Liver (tissue), 9 donors: ENCODE measurements around the gene ZMYND10. TPM values are rescaled to one million over a fixed set of nuclear protein-coding genes. Genes with fewer than 3 reads are reported as not detected.

Experiments
- DNase-seq: peaks from one replicate; pipeline ENCODE4 v3.0.0-alpha.2; 2017; ENCODE audit warnings: low spot score
- H3K27ac ChIP-seq, 2 donors: one replicate each; pipeline ENCODE4 v1.7.0; 2013; ENCODE audit warnings: inconsistent platforms in 2 of 2, low read length in 2 of 2, control low read depth in 1 of 2, low read depth in 1 of 2, mild to moderate bottlenecking in 1 of 2
- H3K27me3 ChIP-seq, 4 donors: one replicate each; pipeline versions ENCODE4 v1.6.1 to v1.7.0; 2013; ENCODE audit warnings: low read length in 3 of 4, inconsistent platforms in 1 of 4, mild to moderate bottlenecking in 1 of 4, moderate library complexity in 1 of 4; ENCODE audit not compliant: control insufficient read depth in 4 of 4, insufficient read depth in 4 of 4
- H3K36me3 ChIP-seq, 4 donors: one replicate each; pipeline versions ENCODE4 v1.6.1 to v1.7.0; 2013; ENCODE audit warnings: low read length in 3 of 4, mild to moderate bottlenecking in 3 of 4, low read depth in 1 of 4, moderate library complexity in 1 of 4; ENCODE audit not compliant: control insufficient read depth in 4 of 4, insufficient read depth in 3 of 4
- H3K4me1 ChIP-seq, 4 donors: one replicate each; pipeline versions ENCODE4 v1.6.1 to v1.7.0; 2013; ENCODE audit warnings: low read length in 3 of 4, mild to moderate bottlenecking in 3 of 4, moderate library complexity in 1 of 4; ENCODE audit not compliant: control insufficient read depth in 4 of 4, insufficient read depth in 4 of 4
- H3K4me3 ChIP-seq, 3 donors: one replicate each; pipeline versions ENCODE4 v1.6.1 to v1.7.0; 2013; ENCODE audit warnings: low read length in 3 of 3, control low read depth in 1 of 3, low read depth in 1 of 3, mild to moderate bottlenecking in 1 of 3
- H3K9ac ChIP-seq, 2 donors: one replicate each; pipeline ENCODE4 v1.7.0; 2013; ENCODE audit warnings: low read length in 2 of 2, mild to moderate bottlenecking in 2 of 2, moderate library complexity in 2 of 2, control low read depth in 1 of 2, low read depth in 1 of 2
- H3K9me3 ChIP-seq, 4 donors: one replicate each; pipeline versions ENCODE4 v1.6.1 to v1.7.0; 2013; ENCODE audit warnings: low read length in 3 of 4; ENCODE audit not compliant: control insufficient read depth in 4 of 4
- FOXA1 ChIP-seq: IDR thresholded peaks from 2 replicates; pipeline ENCODE4 v1.6.1; 2016; ENCODE audit warnings: antibody characterized with exemption
- HNF4A ChIP-seq, 2 donors: conservative IDR thresholded peaks; 2 replicates each; pipeline ENCODE4 v1.6.1; 2016; ENCODE audit warnings: antibody characterized with exemption in 2 of 2, mild to moderate bottlenecking in 2 of 2
- HNF4G ChIP-seq: IDR thresholded peaks from 2 replicates; pipeline ENCODE4 v1.6.1; 2016; ENCODE audit warnings: antibody characterized with exemption
- NR2F2 ChIP-seq: IDR thresholded peaks from 2 replicates; pipeline ENCODE4 v1.6.1; 2016; ENCODE audit warnings: antibody characterized with exemption
- RAD21 ChIP-seq, 2 donors: IDR thresholded peaks; 2 replicates each; pipeline ENCODE4 v1.6.1; 2016; ENCODE audit warnings: antibody characterized with exemption in 2 of 2, mild to moderate bottlenecking in 2 of 2
- SP1 ChIP-seq: IDR thresholded peaks from 2 replicates; pipeline ENCODE4 v1.6.1; 2018; ENCODE audit warnings: antibody characterized with exemption, mild to moderate bottlenecking
- TAF1 ChIP-seq: conservative IDR thresholded peaks from 2 replicates; pipeline ENCODE4 v1.6.1; 2016; ENCODE audit warnings: antibody characterized with exemption, mild to moderate bottlenecking
- YY1 ChIP-seq: IDR thresholded peaks from 2 replicates; pipeline ENCODE4 v1.6.1; 2016; ENCODE audit warnings: antibody characterized with exemption, mild to moderate bottlenecking
- ZBTB33 ChIP-seq: IDR thresholded peaks from 2 replicates; pipeline ENCODE4 v1.6.1; 2016; ENCODE audit warnings: antibody characterized with exemption
- WGBS: extraction: QIAGEN DNeasy Blood & Tissue Kit; methylation state at CpG from one replicate; pipeline ENCODE4 v1.1.7; 2013; 5-methylcytosine and 5-hydroxymethylcytosine counted together
- polyA plus RNA-seq, 2 donors: library from polyadenylated mRNA; stranded (reverse) in 1 of 2; unstranded in 1 of 2; fragments of 200-250 nt in 1 of 2; fragments of >200 nt in 1 of 2; fragmentation: Nextera tagmentation in 1 of 2; extraction: Ambion mirVana in 1 of 2; gene quantifications; one replicate each; pipeline versions ENCODE4 v1.2.1 to v1.2.3, GENCODE V29; 2013 to 2015
- total RNA-seq, 2 donors: library from RNA; depleted of rRNA; stranded (reverse); fragments of >200 nt; gene quantifications; one replicate each; pipeline ENCODE4 v1.2.3, GENCODE V29; 2014
- TF ChIP-seq, protein P1 (sequence below): IDR thresholded peaks from 2 replicates; pipeline ENCODE4 v1.6.1; 2016; ENCODE audit warnings: antibody characterized with exemption
- TF ChIP-seq, protein P2 (sequence below): IDR thresholded peaks from 2 replicates; pipeline ENCODE4 v1.6.1; 2016; ENCODE audit warnings: antibody characterized with exemption, mild to moderate bottlenecking
- donor health status: healthy.
- donor health status: healthy.
- donor health status: healthy.
- donor health status: healthy.
- donor health status: healthy.

ZMYND10 gene
- total and polyA plus RNA-seq, 4 donors = 0.09 to 0.75 (median 0.27) TPM

DNA sequence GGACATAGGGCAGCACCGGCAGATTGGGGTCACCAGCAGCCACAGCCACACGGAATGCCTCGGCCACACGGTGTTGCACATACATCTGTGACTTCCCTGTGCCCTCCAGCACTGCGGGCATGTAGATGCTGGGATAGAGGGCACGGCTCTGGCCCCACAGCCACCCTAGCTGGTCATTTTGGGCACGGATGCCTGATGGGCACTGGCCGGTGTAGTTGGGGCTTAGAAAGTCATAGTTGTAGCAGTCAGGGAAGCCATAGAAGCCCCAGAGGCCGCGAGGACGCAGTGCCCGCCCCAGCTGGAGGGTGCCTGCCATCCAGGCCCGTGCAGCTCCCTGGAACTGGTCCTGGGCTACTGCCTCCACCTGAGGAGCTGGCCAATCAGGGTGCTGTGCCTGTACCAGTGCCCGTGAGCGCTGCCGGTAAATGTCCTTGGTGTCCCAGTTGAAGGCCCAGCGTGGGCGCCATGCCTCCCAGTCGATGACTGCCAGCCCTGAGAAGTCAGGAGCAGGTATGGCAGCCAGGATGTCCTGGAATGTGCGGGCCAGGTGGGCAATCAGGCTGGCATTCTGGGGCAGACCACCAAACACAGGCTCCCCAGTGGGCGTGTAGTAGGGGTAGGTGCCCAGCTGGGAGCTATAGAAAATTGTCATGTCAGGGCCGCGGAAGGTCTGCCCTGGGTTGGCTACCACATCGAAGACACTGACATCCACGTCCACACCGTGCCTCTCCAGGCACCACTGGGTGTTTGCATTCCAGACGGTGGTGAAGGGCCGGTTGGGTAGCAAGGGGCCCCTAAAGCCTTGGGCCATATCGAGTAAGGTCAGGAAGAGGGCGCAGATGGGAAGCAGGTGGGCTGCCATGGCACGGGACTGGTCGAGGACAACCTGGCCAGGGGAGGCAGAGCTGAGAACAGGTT, 43.2 kb downstream of the ZMYND10 start:
- WGBS = 35% methylated on average over 32 of the region's 32 CpGs
- peak overlapping the region; percentile 84 to 98 for H3K27ac ChIP-seq
- TF ChIP-seq, protein P1, sequence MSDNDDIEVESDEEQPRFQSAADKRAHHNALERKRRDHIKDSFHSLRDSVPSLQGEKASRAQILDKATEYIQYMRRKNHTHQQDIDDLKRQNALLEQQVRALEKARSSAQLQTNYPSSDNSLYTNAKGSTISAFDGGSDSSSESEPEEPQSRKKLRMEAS = peak; percentile 59
- TF ChIP-seq HNF4A (conservative IDR thresholded peaks at IDR 0.05) = no peak
- TF ChIP-seq NR2F2 = no peak
- TF ChIP-seq, protein P2, sequence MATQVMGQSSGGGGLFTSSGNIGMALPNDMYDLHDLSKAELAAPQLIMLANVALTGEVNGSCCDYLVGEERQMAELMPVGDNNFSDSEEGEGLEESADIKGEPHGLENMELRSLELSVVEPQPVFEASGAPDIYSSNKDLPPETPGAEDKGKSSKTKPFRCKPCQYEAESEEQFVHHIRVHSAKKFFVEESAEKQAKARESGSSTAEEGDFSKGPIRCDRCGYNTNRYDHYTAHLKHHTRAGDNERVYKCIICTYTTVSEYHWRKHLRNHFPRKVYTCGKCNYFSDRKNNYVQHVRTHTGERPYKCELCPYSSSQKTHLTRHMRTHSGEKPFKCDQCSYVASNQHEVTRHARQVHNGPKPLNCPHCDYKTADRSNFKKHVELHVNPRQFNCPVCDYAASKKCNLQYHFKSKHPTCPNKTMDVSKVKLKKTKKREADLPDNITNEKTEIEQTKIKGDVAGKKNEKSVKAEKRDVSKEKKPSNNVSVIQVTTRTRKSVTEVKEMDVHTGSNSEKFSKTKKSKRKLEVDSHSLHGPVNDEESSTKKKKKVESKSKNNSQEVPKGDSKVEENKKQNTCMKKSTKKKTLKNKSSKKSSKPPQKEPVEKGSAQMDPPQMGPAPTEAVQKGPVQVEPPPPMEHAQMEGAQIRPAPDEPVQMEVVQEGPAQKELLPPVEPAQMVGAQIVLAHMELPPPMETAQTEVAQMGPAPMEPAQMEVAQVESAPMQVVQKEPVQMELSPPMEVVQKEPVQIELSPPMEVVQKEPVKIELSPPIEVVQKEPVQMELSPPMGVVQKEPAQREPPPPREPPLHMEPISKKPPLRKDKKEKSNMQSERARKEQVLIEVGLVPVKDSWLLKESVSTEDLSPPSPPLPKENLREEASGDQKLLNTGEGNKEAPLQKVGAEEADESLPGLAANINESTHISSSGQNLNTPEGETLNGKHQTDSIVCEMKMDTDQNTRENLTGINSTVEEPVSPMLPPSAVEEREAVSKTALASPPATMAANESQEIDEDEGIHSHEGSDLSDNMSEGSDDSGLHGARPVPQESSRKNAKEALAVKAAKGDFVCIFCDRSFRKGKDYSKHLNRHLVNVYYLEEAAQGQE = peak; percentile 47
- peak; percentile 87 for TF ChIP-seq YY1
- no peak for TF ChIP-seq SP1
- peak in 1 of 2 donors; percentile 3 for TF ChIP-seq RAD21 (IDR thresholded peaks at IDR 0.05)
- TF ChIP-seq FOXA1 = no peak
- H3K9ac ChIP-seq = peak overlapping the region; percentile 75 to 87
- peak; percentile 32 for DNase-seq
- H3K27me3 ChIP-seq = no peaks in the 10 kb centered on the region
- H3K4me1 ChIP-seq = peaks cover 12 to 48% (median 31%) of the 10 kb centered on the region in 4 donors
- peak overlapping the region; percentile 50 to 81 (median 66) for H3K4me3 ChIP-seq
- no peaks in the 10 kb centered on the region for H3K9me3 ChIP-seq
- peaks cover 0 to 3% (median 0%) of the 10 kb centered on the region in 4 donors for H3K36me3 ChIP-seq

- peak overlapping the region in 1 of 2 donors; percentile 7 for H3K9ac ChIP-seq
- TF ChIP-seq YY1 = no peak
- TF ChIP-seq, protein P1 = peak; percentile 2
- TF ChIP-seq TAF1 = no peak
- H3K27me3 ChIP-seq = no peaks in the 10 kb centered on the region
- peak overlapping the region in 1 of 3 donors; percentile 2 for H3K4me3 ChIP-seq
- peaks cover 0 to 3% (median 0%) of the 10 kb centered on the region in 4 donors for H3K36me3 ChIP-seq
- no peaks in the 10 kb centered on the region for H3K9me3 ChIP-seq
- peak; percentile 33 for DNase-seq
- H3K27ac ChIP-seq = peak overlapping the region; percentile 84 to 95
- WGBS = 83% methylated on average over 6 of the region's 6 CpGs
- peaks cover 12 to 49% (median 31%) of the 10 kb centered on the region in 4 donors for H3K4me1 ChIP-seq
Observed at GRCh38 chr3:50300681-50301254, 44.8 kb downstream of the ZMYND10 start.

DNA sequence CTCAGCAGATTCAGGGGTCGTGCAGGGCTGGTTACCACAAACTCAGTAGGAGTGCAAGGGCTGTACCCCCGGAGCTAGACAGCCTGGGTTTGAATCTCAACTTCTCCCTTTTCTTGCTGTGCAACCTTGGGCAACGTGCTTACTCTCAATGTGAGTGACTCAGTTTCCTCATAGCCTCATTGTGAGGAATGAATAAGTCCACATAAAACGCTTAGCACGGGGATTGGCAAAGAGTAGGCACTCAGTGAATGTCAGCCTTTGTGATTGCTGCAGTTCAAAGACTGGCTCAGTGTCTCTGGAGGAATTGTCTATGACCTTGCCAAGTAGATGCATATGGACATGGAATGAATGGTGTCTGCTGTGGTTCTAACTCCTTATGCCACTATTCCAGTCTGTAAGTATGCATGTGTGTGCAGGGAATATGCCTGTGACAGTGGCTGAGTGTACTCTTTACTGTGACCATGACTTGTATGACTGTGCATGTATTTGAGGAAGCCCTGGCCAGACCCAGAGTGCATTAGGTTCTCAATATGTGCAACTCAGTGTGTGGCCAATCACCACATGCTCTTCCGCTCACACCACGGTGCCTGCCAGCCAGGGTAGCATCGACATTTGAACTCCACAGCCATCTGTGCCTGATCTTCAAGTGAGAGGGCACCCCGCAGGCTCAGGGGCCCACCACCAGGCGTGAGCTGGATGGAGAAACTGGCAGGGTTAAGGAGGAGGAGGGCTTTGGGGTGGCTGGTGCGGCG, 45.4 kb downstream of the ZMYND10 start:
- 40% methylated on average over 12 of the region's 12 CpGs for WGBS
- peak; percentile 35 for DNase-seq

More for the DNA sequence above, 45.4 kb downstream of the ZMYND10 start:
- H3K4me1 ChIP-seq = peaks cover 12 to 49% (median 31%) of the 10 kb centered on the region in 4 donors
- peak overlapping the region; percentile 84 to 95 for H3K27ac ChIP-seq
- H3K4me3 ChIP-seq = peak overlapping the region in 2 of 3 donors; percentile 1 to 10
- no peaks in the 10 kb centered on the region for H3K27me3 ChIP-seq
- TF ChIP-seq ZBTB33 (peak; percentile 28), HNF4G (no peak)
- TF ChIP-seq, protein P1 = peak; percentile 53
- H3K9me3 ChIP-seq = no peaks in the 10 kb centered on the region
- peak overlapping the region; percentile 24 to 85 for H3K9ac ChIP-seq
- peaks cover 0 to 3% (median 0%) of the 10 kb centered on the region in 4 donors for H3K36me3 ChIP-seq
